ENCODE data around the gene MRPS27. TPM values are rescaled to one million over a fixed set of nuclear protein-coding genes. Genes with fewer than 3 reads are reported as not detected.

The MRPS27 gene
- total RNA-seq, 1 donor from 2014 or later, result 28.2 TPM

DNA sequence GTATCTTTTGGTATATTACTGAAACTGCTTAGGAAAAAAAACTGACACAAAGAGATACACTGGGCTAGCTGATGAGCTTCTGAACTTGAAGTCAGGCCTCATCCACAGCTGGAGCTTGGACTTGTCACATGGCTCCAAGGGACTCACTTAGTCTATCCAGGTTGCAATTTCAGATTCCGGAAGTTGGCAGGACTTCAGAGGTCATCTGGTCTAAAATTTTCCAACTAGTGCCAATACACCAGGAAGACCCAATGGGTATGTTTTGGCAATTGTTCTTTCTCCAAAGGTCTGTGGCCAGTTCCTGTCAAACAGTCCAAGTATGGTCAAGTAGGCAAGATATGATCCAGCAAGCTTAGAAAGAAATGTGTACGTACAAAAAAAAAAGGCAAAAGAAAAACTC lies 36.7 kb downstream of the MRPS27 start:
- Histone ChIP-seq H3K27ac (peak overlapping the region; percentile 56 to 65), H3K4me1 (peaks cover 0 to 27% of the 10 kb centered on the region in 2 donors), H3K36me3 (no peaks in the 10 kb centered on the region), H3K27me3 (no peaks in the 10 kb centered on the region), H3K4me3 (no peak overlapping the region), H3K9me3 (no peaks in the 10 kb centered on the region)
- no peak for DNase-seq (ENCODE audit: low spot score in 2 of 2)
- TF ChIP-seq CTCF (IDR thresholded peaks at IDR 0.05), result no peak
- intact Hi-C loops (cut with DNase I), result no loop called here

DNA sequence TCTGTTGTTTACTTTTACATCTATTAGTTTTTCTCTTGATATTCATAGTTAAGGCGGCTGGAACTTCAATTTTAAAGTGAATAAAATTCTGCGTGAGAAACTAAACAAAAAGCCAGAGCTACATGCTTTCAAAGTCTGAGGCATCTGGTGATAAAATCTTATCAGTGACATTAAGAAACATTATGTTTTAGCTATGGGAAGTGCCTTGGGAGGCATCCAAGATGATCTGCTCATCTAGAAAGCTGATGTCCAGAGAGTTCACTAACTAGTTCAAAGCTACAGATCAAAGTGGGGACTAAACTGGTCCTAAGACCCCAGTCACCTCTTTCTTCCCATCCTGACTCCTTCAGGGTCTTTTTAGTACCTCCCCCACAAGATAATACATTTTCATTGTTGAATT lies 37.2 kb downstream of the MRPS27 start:
- no peaks in the 10 kb centered on the region for H3K36me3 ChIP-seq

GRCh38 chr5:72281764-72282499 lies 38.1 kb downstream of the MRPS27 start:
- H3K9me3 ChIP-seq, result no peaks in the 10 kb centered on the region
- no peaks in the 10 kb centered on the region for H3K36me3 ChIP-seq
- TF ChIP-seq CTCF (IDR thresholded peaks at IDR 0.05), result no peak
- intact Hi-C loops (cut with DNase I), result no loop called here
- no peaks in the 10 kb centered on the region for H3K27me3 ChIP-seq
- peaks cover 0 to 27% of the 10 kb centered on the region in 2 donors for H3K4me1 ChIP-seq
- H3K27ac ChIP-seq, result peak overlapping the region; percentile 56 to 65
- DNase-seq (ENCODE audit: low spot score in 2 of 2), result no peak
- H3K4me3 ChIP-seq, result no peak overlapping the region

More for the DNA sequence above, 37.2 kb downstream of the MRPS27 start:
- H3K27me3 ChIP-seq, result no peaks in the 10 kb centered on the region
- TF ChIP-seq CTCF (IDR thresholded peaks at IDR 0.05), result no peak
- no peak overlapping the region for H3K4me3 ChIP-seq
- no peak for DNase-seq (ENCODE audit: low spot score in 2 of 2)
- peak overlapping the region; percentile 56 to 65 for H3K27ac ChIP-seq
- intact Hi-C loops (cut with DNase I), result no loop called here
- H3K9me3 ChIP-seq, result no peaks in the 10 kb centered on the region
- H3K4me1 ChIP-seq, result peaks cover 0 to 27% of the 10 kb centered on the region in 2 donors

GRCh38 chr5:72281430-72281763 lies 38.6 kb downstream of the MRPS27 start:
- intact Hi-C loops (cut with DNase I), result no loop called here
- H3K36me3 ChIP-seq, result no peaks in the 10 kb centered on the region
- no peaks in the 10 kb centered on the region for H3K9me3 ChIP-seq
- H3K4me3 ChIP-seq, result no peak overlapping the region
- no peaks in the 10 kb centered on the region for H3K27me3 ChIP-seq
- no peak for DNase-seq (ENCODE audit: low spot score in 2 of 2)
- TF ChIP-seq CTCF (IDR thresholded peaks at IDR 0.05), result no peak
- peak overlapping the region; percentile 56 to 65 for H3K27ac ChIP-seq
- H3K4me1 ChIP-seq, result peaks cover 0 to 27% of the 10 kb centered on the region in 2 donors

GRCh38 chr5:72280581-72281069 lies 39.4 kb downstream of the MRPS27 start:
- H3K4me3 ChIP-seq, result no peak overlapping the region
- intact Hi-C loops (cut with DNase I), result no loop called here
- H3K27ac ChIP-seq, result peak overlapping the region; percentile 56 to 65
- no peak for DNase-seq (ENCODE audit: low spot score in 2 of 2)
- H3K27me3 ChIP-seq, result no peaks in the 10 kb centered on the region
- TF ChIP-seq CTCF (IDR thresholded peaks at IDR 0.05), result peak; percentile 17 to 55 (median 40)
- H3K9me3 ChIP-seq, result no peaks in the 10 kb centered on the region
- peaks cover 0 to 27% of the 10 kb centered on the region in 2 donors for H3K4me1 ChIP-seq
- no peaks in the 10 kb centered on the region for H3K36me3 ChIP-seq

Data from ascending aorta (tissue), 2 donors.